Nephron (organoid): ENCODE measurements around the gene IDUA.

ENCODE experiments used
- H3K27ac Mint-ChIP-seq, 3 experiments: 2 replicates each; pipeline ENCODE4 v1.8.0; 2020; ENCODE audit warnings: mixed read lengths in 3 of 3, mild to moderate bottlenecking in 2 of 3, moderate library complexity in 1 of 3
- H3K27me3 Mint-ChIP-seq: 2 replicates; pipeline ENCODE4 v1.8.0; 2021; ENCODE audit warnings: low read depth, mild to moderate bottlenecking, moderate library complexity, mixed read lengths
- H3K36me3 Mint-ChIP-seq: 2 replicates; pipeline ENCODE4 v1.8.0; 2020; ENCODE audit warnings: low read depth, mixed read lengths
- H3K4me1 Mint-ChIP-seq: 2 replicates; pipeline ENCODE4 v1.8.0; 2020; ENCODE audit warnings: mixed read lengths
- H3K4me3 Mint-ChIP-seq, 3 experiments: 2 replicates each; pipeline ENCODE4 v1.8.0; 2020; ENCODE audit warnings: mild to moderate bottlenecking in 3 of 3, mixed read lengths in 3 of 3, moderate library complexity in 2 of 3
- H3K9me3 Mint-ChIP-seq: 2 replicates; pipeline ENCODE4 v1.8.0; 2020; ENCODE audit warnings: mixed read lengths
- TF ChIP-seq, protein P1 (sequence below), 3 experiments: fragments of 200-600 bp; sonication (generic); IDR thresholded peaks; one replicate each; pipeline ENCODE4 v1.5.0; 2021; ENCODE audit warnings: antibody characterized with exemption in 3 of 3; ENCODE audit not compliant: unreplicated experiment in 3 of 3

Gene IDUA

GRCh38 chr4:951186-951585, 35.7 kb upstream of the IDUA start:
- H3K4me1 Mint-ChIP-seq = peaks cover 4% of the 10 kb centered on the region
- peaks cover 9% of the 10 kb centered on the region for H3K36me3 Mint-ChIP-seq
- H3K9me3 Mint-ChIP-seq = no peaks in the 10 kb centered on the region
- H3K27ac Mint-ChIP-seq = no peak overlapping the region
- H3K4me3 Mint-ChIP-seq = no peak overlapping the region
- TF ChIP-seq, protein P1, sequence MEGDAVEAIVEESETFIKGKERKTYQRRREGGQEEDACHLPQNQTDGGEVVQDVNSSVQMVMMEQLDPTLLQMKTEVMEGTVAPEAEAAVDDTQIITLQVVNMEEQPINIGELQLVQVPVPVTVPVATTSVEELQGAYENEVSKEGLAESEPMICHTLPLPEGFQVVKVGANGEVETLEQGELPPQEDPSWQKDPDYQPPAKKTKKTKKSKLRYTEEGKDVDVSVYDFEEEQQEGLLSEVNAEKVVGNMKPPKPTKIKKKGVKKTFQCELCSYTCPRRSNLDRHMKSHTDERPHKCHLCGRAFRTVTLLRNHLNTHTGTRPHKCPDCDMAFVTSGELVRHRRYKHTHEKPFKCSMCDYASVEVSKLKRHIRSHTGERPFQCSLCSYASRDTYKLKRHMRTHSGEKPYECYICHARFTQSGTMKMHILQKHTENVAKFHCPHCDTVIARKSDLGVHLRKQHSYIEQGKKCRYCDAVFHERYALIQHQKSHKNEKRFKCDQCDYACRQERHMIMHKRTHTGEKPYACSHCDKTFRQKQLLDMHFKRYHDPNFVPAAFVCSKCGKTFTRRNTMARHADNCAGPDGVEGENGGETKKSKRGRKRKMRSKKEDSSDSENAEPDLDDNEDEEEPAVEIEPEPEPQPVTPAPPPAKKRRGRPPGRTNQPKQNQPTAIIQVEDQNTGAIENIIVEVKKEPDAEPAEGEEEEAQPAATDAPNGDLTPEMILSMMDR (IDR thresholded peaks at IDR 0.05; ENCODE audit: unreplicated experiment in 3 of 3) = no peak
- peaks cover 5% of the 10 kb centered on the region for H3K27me3 Mint-ChIP-seq

GRCh38 chr4:951594-952468, 35.0 kb upstream of the IDUA start:
- TF ChIP-seq, protein P1 (IDR thresholded peaks at IDR 0.05; ENCODE audit: unreplicated experiment in 3 of 3) = no peak
- peaks cover 12% of the 10 kb centered on the region for H3K36me3 Mint-ChIP-seq
- no peak overlapping the region for H3K27ac Mint-ChIP-seq
- no peaks in the 10 kb centered on the region for H3K9me3 Mint-ChIP-seq
- H3K4me3 Mint-ChIP-seq = no peak overlapping the region
- no peaks in the 10 kb centered on the region for H3K27me3 Mint-ChIP-seq
- H3K4me1 Mint-ChIP-seq = peaks cover 4% of the 10 kb centered on the region

DNA sequence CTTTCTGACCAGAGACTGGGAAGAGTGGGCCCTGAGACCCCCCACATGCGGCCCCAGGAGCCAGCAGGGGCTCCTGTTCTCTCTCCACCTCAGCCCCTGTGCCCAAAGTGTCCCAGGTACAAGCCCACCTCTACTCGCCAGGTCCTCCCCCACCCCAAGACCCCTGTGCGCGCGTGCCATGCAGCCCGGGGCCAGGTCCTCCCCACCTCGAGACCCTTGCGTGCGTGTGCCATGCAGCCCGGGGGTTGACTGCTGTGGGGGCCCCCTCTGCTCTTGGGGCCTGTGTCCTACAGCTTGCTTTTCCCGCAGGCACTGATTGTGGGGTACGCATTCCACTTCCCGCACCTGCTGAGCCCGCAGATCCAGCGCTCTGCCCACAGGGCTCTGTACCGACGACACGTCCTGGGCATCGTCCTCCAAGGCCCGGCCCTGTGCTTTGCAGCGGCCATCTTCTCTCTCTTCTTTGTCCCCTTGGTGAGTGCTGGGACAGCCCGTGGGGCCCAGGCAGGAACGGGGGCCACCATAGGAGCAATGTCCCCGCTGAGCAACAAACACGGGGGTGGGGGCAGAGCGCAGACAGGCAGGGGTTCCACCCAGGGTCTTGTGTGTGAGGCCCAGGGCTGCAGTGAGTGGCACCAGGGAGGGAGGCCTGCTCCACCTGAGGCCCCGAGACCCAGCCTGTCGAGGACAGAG, 33.8 kb upstream of the IDUA start:
- TF ChIP-seq, protein P1 (IDR thresholded peaks at IDR 0.05; ENCODE audit: unreplicated experiment in 3 of 3) = no peak
- no peaks in the 10 kb centered on the region for H3K27me3 Mint-ChIP-seq
- H3K4me3 Mint-ChIP-seq = no peak overlapping the region
- peaks cover 12% of the 10 kb centered on the region for H3K36me3 Mint-ChIP-seq
- H3K4me1 Mint-ChIP-seq = peaks cover 4% of the 10 kb centered on the region
- H3K9me3 Mint-ChIP-seq = no peaks in the 10 kb centered on the region
- H3K27ac Mint-ChIP-seq = no peak overlapping the region

DNA sequence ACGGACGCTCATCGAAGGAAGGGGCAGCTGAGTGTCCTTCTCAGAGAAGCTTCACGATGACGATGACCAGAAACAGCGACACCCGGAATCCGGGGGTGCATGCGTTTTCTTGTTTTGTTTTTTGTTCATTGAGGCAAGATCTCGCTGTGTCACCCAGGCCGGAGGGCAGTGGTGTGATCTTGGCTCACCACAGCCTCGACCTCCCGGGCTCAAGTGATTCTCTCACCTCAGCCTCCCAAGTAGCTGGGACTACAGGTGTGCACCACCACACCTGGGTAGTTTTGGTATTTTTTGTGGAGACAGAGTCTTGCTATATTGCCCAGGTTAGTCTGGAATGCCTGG, 33.3 kb upstream of the IDUA start:
- H3K27me3 Mint-ChIP-seq = no peaks in the 10 kb centered on the region
- peaks cover 12% of the 10 kb centered on the region for H3K36me3 Mint-ChIP-seq
- TF ChIP-seq, protein P1 (IDR thresholded peaks at IDR 0.05; ENCODE audit: unreplicated experiment in 3 of 3) = no peak
- H3K4me1 Mint-ChIP-seq = peaks cover 4% of the 10 kb centered on the region
- H3K9me3 Mint-ChIP-seq = no peaks in the 10 kb centered on the region
- no peak overlapping the region for H3K4me3 Mint-ChIP-seq
- H3K27ac Mint-ChIP-seq = no peak overlapping the region

- H3K27ac Mint-ChIP-seq = no peak overlapping the region
- no peak overlapping the region for H3K4me3 Mint-ChIP-seq
- TF ChIP-seq, protein P1 (IDR thresholded peaks at IDR 0.05; ENCODE audit: unreplicated experiment in 3 of 3) = no peak
- peaks cover 4% of the 10 kb centered on the region for H3K4me1 Mint-ChIP-seq
- peaks cover 12% of the 10 kb centered on the region for H3K36me3 Mint-ChIP-seq
- no peaks in the 10 kb centered on the region for H3K27me3 Mint-ChIP-seq
- no peaks in the 10 kb centered on the region for H3K9me3 Mint-ChIP-seq
Observed at GRCh38 chr4:954211-955020, 32.4 kb upstream of the IDUA start.
